ENCODE data around the gene MPP3.
"Not testable (repeated sequence)": the region's sequence is repeated elsewhere in the genome, so short reads cannot be mapped to it uniquely, and the experiment has no call there.

The MPP3 gene

GRCh38 chr17:43803758-43804157, 29.2 kb downstream of the MPP3 start:
- no peak for DNase-seq (ENCODE audit: low read depth)

- no peak for DNase-seq (ENCODE audit: low read depth)
Measured at GRCh38 chr17:43801844-43802243, 31.1 kb downstream of the MPP3 start.

GRCh38 chr17:43800736-43801135, 32.2 kb downstream of the MPP3 start:
- no peak for DNase-seq (ENCODE audit: low read depth)

GRCh38 chr17:43799047-43799446, 33.9 kb downstream of the MPP3 start:
- no peak for DNase-seq (ENCODE audit: low read depth)

GRCh38 chr17:43798024-43798423, 34.9 kb downstream of the MPP3 start:
- not testable (repeated sequence) for DNase-seq (ENCODE audit: low read depth)

- not testable (repeated sequence) for DNase-seq (ENCODE audit: low read depth)
Measured at GRCh38 chr17:43792668-43793067, 40.3 kb downstream of the MPP3 start.

- no peak for DNase-seq (ENCODE audit: low read depth)
Measured at GRCh38 chr17:43791589-43791988, 41.4 kb downstream of the MPP3 start.

- no peak for DNase-seq (ENCODE audit: low read depth)
Measured at GRCh38 chr17:43790311-43790940, 42.5 kb downstream of the MPP3 start.

GRCh38 chr17:43789482-43789881, 43.5 kb downstream of the MPP3 start:
- no peak for DNase-seq (ENCODE audit: low read depth)

- DNase-seq (ENCODE audit: low read depth), result no peak
Measured at GRCh38 chr17:43788540-43788939, 44.4 kb downstream of the MPP3 start.

GRCh38 chr17:43787728-43788127, 45.2 kb downstream of the MPP3 start:
- no peak for DNase-seq (ENCODE audit: low read depth)

- no peak for DNase-seq (ENCODE audit: low read depth)
Measured at GRCh38 chr17:43784628-43785101, 48.3 kb downstream of the MPP3 start.

- DNase-seq (ENCODE audit: low read depth), result no peak
Measured at GRCh38 chr17:43784068-43784467, 48.9 kb downstream of the MPP3 start.

GRCh38 chr17:43782913-43783680, 49.8 kb downstream of the MPP3 start:
- no peak for DNase-seq (ENCODE audit: low read depth)

- DNase-seq (ENCODE audit: low read depth), result no peak
Measured at GRCh38 chr17:43780135-43780534, 52.8 kb downstream of the MPP3 start, which contains the start of gene CFAP97D1. TSS of gene CFAP97D1 (plus strand) at chr17:43780435. CDS start at chr17:43780463, 28 bp downstream.

GRCh38 chr17:43779145-43780125, 53.5 kb downstream of the MPP3 start:
- DNase-seq (ENCODE audit: low read depth), result no peak

- peak; percentile 33 for DNase-seq (ENCODE audit: low read depth)
Measured at GRCh38 chr17:43778337-43779144, 54.4 kb downstream of the MPP3 start, which contains the start of gene DUSP3. TSS of gene DUSP3 (minus strand) at chr17:43778977. CDS start at chr17:43778924, 53 bp downstream.

GRCh38 chr17:43774304-43775250, 58.4 kb downstream of the MPP3 start:
- DNase-seq (ENCODE audit: low read depth), result no peak

GRCh38 chr17:43772877-43773648, 59.9 kb downstream of the MPP3 start:
- DNase-seq (ENCODE audit: low read depth), result no peak

Data from stimulated activated CD8-positive, alpha-beta memory T cell treated with anti-CD3 and anti-CD28 coated beads, Interleukin-7, amount 100 ng/mL, for 24 hours (primary cell).